Left lobe of liver (tissue), 2 donors: ENCODE results near the gene WNT7A. TPM values are rescaled to one million over a fixed set of nuclear protein-coding genes. Genes with fewer than 3 reads are reported as not detected.
"Not testable (repeated sequence)": the region's sequence is repeated elsewhere in the genome, so short reads cannot be mapped to it uniquely, and the experiment has no call there.

Source experiments
- ATAC-seq: fragments of 200-7000 bp; cut with Tn5 transposase; one replicate; pipeline ENCODE4 v1.9.1; 2020; ENCODE audit warnings: mild to moderate bottlenecking, moderate library complexity
- DNase-seq: peaks from one replicate; pipeline ENCODE4 v3.0.0-alpha.2; 2020; ENCODE audit warnings: low spot score
- total RNA-seq: library from RNA; stranded (reverse); gene quantifications from one replicate; pipeline ENCODE4 v1.2.1, GENCODE V29; 2021
- donor health status: DM: no; HTN: no; CAD: no; lungs with moderate emphysema.
- donor health status: DM: no; HTN: yes; CAD: no.

Gene WNT7A
- not detected for total RNA-seq

GRCh38 chr3:13879946-13880810, at the start of gene WNT7A:
Gene WNT7A (minus strand): TSS chr3:13880071. CDS start chr3:13879816, 255 bp downstream.
- ATAC-seq (peak; percentile 27), DNase-seq (peak; percentile 34)

DNA sequence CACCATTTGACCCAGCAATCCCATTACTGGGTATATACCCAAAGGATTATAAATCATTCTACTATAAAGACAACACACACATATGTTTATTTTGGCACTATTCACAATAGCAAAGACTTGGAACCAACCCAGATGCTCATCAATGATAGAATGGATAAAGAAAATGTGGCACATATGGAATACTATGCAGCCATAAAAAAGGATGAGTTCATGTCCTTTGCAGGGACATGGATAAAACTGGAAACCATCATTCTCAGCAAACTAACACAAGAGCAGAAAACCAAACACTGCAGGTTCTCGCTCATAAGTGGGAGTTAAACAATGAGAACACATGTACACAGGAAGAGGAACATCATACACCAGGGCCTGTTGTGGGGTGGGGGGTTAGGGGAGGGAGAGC, 48.9 kb upstream of the WNT7A start:
- ATAC-seq, DNase-seq: not testable (repeated sequence)

DNA sequence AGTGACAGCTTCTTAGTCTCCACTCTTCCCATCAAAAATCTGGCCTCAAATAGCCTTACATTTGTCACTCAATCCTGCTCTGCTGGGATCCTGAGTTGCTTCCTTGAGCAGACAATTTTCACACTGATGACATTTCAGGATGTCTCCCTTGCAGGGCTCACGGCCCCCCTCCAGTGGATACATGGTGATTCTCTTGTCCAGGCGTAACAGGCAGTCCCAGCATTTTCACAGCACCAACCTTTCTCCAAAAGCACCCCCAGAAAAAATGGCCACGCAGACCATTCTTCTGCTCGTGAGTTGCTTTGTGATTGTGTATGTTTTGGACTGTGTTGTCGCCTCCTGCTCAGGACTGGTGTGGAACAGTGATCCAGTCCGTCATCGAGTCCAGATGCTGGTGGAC, 47.4 kb upstream of the WNT7A start:
- DNase-seq = no peak
- ATAC-seq = no peak

GRCh38 chr3:13916375-13916774, 36.5 kb upstream of the WNT7A start:
- DNase-seq (no peak), ATAC-seq (no peak)

DNA sequence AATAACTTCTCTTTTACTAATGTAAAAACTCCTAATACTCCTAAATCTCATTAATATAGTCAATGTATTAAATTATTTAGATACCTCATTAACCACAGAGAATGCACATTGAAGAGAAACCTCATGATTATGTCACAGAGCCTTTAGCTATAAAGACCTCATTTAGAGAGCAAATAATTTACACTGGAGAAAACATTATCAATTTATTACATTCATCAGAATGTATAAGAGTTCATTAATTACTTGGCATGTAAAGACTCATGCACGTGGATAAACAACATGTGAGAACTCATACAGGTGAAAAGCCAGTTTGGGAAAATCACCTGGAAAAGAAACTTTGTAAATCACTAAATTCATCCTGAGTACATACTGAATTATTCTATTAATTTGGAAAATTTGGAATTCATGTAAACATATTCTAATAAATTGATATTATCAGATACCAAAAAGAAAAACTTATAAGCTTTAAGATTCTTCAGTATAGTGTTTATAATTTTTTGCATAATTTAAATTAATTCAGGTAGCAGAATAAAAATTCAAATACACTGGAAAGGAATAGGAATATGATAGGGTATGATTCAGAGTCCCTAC, 22.9 kb upstream of the WNT7A start:
- no peak for ATAC-seq
- no peak for DNase-seq

DNA sequence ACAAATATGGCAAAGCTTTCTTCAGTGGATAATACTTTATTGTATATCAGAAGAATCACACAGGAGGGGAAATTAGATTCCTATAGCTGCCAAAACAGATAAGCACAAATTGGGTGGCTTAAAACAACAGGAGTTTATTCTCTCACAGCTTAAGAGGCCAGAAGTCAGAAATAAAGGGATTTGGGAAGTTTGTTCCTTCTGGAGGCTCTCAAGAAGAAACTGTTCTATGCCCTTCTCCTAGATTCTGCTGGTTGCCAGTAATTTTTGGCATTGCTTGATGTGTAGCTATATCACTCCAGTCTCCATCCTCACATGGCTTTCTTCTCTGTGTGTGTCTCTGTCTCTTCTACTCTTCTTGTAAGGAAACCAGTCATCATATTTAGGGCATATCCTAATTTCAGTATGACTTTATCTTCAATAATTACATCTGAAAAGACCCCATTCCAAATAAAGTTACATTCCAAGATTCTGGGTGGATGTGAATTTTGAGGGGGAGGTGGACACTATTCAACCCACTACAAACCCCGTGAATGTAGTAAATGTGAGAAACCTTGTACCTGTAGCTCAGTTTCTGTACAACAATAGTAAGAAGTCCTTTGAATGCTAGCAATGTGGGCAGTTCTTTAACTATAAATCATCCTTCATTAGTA, 22.2 kb upstream of the WNT7A start:
- ATAC-seq (no peak), DNase-seq (no peak)

GRCh38 chr3:13898346-13898745, 18.5 kb upstream of the WNT7A start:
- no peak for ATAC-seq
- no peak for DNase-seq

GRCh38 chr3:13896473-13897154, 16.7 kb upstream of the WNT7A start:
- DNase-seq (no peak), ATAC-seq (peak; percentile 74)

- peak; percentile 95 for ATAC-seq
- peak; percentile 96 for DNase-seq
Observed at GRCh38 chr3:13895155-13896105, 15.6 kb upstream of the WNT7A start.

- DNase-seq (no peak), ATAC-seq (no peak)
Observed at GRCh38 chr3:13894807-13895154, 14.9 kb upstream of the WNT7A start.

GRCh38 chr3:13894096-13894806, 14.4 kb upstream of the WNT7A start:
- no peak for DNase-seq
- ATAC-seq = no peak

DNA sequence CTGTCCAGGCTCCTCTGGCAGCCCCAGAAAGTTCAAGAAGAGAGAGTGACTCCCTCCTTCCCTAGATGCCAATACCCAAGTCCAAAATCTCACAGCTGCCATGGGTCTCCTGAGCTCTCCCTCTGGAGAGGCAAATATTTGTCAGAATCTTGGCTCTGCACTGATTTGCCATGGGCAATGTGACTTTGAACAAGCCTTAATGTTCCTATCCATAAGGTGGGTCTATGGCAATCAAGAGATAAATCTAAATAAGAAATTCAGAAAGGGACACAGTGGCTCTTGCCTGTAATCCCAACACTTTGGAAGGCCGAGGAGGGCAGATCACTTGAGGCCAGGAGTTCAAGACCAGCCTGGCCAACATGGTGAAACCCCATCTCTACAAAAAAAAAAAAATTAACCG, 12.4 kb upstream of the WNT7A start:
- DNase-seq = no peak

GRCh38 chr3:13891492-13892073, 11.7 kb upstream of the WNT7A start:
- DNase-seq (no peak), ATAC-seq (no peak)

More for the DNA sequence above, 12.4 kb upstream of the WNT7A start:
- no peak for ATAC-seq

- DNase-seq = no peak
- ATAC-seq = no peak
Observed at GRCh38 chr3:13891017-13891392, 11.1 kb upstream of the WNT7A start.

- no peak for DNase-seq
- ATAC-seq = no peak
Observed at GRCh38 chr3:13890377-13891016, 10.6 kb upstream of the WNT7A start.

- no peak for ATAC-seq
- no peak for DNase-seq
Observed at GRCh38 chr3:13888576-13888975, 8.7 kb upstream of the WNT7A start.

DNA sequence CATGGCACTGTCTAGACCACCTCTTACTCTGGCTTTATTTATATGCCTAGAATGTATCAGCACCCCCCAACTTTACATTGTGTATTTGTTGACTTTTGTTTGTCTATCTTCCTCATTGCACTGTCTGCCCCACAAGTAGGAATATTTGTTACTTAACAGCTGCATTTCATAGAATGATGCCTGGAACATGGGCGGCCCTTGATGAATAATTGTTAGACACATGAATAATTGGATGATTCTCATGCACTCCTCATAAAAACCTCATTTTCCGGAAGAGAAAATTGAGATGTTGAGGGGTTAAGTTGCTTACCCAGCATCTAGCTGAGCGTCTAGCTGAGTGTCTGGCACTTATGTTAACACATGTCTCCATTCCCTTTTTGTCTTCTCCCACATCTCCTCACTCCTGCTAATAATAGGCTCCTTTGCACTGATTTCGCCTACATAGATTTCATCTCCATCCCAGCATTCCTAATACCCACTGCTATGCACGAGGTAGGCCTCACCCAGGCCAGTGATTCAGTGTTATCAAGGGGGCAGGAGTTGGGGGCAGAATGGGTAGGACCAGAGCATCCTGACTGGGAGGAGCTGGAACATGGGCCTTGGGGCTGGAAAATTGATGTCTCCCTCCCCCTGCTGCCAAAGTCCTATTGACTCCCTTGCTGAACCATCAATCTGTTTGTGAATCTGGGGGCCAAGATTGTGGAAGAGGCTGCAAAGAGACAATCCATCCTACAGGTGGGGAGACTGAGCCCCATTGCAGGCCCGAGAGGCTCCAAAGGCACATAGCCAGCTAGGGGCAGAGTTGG, 7.8 kb upstream of the WNT7A start:
- ATAC-seq (no peak), DNase-seq (no peak)

- ATAC-seq (no peak), DNase-seq (no peak)
Observed at GRCh38 chr3:13886593-13887129, 6.8 kb upstream of the WNT7A start.
